HG03045 (cell line): ENCODE results near the gene PARD6B.
A peak's percentile ranks its signal among the peaks of the same experiment; 100 is the strongest.
"Not testable (repeated sequence)": the region's sequence is repeated elsewhere in the genome, so short reads cannot be mapped to it uniquely, and the experiment has no call there.

Source experiments
- ATAC-seq: cut with Tn5 transposase; IDR thresholded peaks from one replicate; pipeline ENCODE4 v1.9.1; 2021; ENCODE audit warnings: mild to moderate bottlenecking, moderate library complexity; ENCODE audit not compliant: unreplicated experiment

Gene PARD6B

GRCh38 chr20:50794846-50795634, 63.7 kb downstream of the PARD6B start, which contains the start of gene BCAS4:
TSS of gene BCAS4 (plus strand) at chr20:50795061. CDS start at chr20:50795084, 23 bp downstream.
- peak; percentile 74 for ATAC-seq

- no peak for ATAC-seq
Observed at GRCh38 chr20:50797142-50797541, 65.8 kb downstream of the PARD6B start.

GRCh38 chr20:50798650-50799049, 67.3 kb downstream of the PARD6B start:
- no peak for ATAC-seq

GRCh38 chr20:50799176-50799889, 68.0 kb downstream of the PARD6B start:
- ATAC-seq: no peak

- no peak for ATAC-seq
Observed at GRCh38 chr20:50799890-50800550, 68.6 kb downstream of the PARD6B start.

- not testable (repeated sequence) for ATAC-seq
Observed at GRCh38 chr20:50800986-50801746, 69.8 kb downstream of the PARD6B start.

- ATAC-seq: no peak
Observed at GRCh38 chr20:50801747-50802125, 70.4 kb downstream of the PARD6B start.

GRCh38 chr20:50802289-50802688, 70.9 kb downstream of the PARD6B start:
- ATAC-seq: no peak

GRCh38 chr20:50804437-50805348, 73.3 kb downstream of the PARD6B start:
- no peak for ATAC-seq

- ATAC-seq: no peak
Observed at GRCh38 chr20:50805349-50805684, 73.9 kb downstream of the PARD6B start.

GRCh38 chr20:50806126-50806768, 74.9 kb downstream of the PARD6B start:
- ATAC-seq: no peak
